ENCODE measurements around the gene COLQ.
"Not testable (repeated sequence)": the region's sequence is repeated elsewhere in the genome, so short reads cannot be mapped to it uniquely, and the experiment has no call there.

Gene COLQ

GRCh38 chr3:15427182-15427880, 94.2 kb downstream of the COLQ start, which contains the start of the genes EAF1 and METTL6:
TSS of gene EAF1 (plus strand) at chr3:15427598. CDS start at chr3:15427780, 182 bp downstream.
TSS of gene METTL6 (minus strand) at chr3:15427544. CDS start at chr3:15426511, 1,033 bp downstream.
- peak; percentile 75 for DNase-seq (ENCODE audit: low read depth)

- DNase-seq (ENCODE audit: low read depth), result no peak
These were observed 94.9 kb downstream of the COLQ start for GRCh38 chr3:15426579-15427118.

DNA sequence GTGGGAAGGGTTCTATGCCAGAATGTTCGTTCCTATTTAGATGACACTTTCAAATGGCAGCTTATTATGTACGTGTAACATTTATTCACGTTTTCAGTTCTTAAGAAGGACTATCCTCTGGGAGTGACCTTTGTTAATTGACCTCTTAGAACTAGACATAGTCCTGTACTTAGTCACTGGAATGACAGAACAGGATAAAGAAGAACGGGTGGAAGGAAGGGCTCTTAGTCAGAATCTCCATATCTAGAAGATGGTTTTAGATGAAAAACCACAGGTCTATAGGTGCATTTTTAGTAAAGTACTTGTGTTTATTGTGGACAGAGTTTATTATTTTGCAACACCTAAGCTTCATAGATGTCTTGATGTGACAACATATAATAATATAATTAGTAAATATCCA, 100.6 kb downstream of the COLQ start:
- DNase-seq (ENCODE audit: low read depth), result no peak

DNA sequence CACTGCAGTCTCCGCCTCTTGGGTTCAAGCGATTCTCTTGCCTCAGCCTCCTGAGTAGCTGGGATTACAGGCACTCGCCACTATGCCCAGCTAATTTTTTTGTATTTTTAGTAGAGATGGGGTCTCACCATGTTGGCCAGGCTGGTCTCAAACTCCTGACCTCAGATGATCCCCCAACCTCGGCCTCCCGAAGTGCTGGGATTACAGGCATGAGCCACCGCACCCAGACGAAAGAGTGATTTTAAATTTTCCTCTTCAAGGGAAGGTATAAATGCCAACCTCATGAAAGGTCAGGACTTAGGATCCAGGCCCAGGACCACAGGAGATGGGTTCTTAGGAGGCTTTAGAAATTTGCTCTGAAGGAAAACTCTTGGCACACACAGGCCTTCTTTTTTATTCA, 110.5 kb downstream of the COLQ start:
- DNase-seq (ENCODE audit: low read depth), result not testable (repeated sequence)

DNA sequence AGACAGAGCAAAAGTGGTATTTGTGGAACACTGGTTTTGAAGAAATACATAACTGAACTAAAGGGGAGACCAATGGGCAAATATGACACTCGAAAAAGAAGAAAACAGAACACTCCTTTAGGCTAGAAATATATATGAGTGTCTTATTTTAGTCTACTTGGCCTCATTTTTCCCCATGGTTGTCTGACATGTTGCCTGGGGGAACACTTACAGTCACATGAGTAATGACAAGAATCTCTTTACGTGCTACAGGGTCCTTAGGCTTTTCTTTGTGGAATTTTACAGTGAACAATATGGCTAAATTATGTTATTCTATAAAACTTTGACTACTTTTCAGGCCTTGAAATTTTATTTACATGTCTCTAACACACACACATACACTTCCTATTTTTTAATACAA, 111.7 kb downstream of the COLQ start:
- no peak for DNase-seq (ENCODE audit: low read depth)

GRCh38 chr3:15409239-15409638, 112.3 kb downstream of the COLQ start:
- no peak for DNase-seq (ENCODE audit: low read depth)

DNA sequence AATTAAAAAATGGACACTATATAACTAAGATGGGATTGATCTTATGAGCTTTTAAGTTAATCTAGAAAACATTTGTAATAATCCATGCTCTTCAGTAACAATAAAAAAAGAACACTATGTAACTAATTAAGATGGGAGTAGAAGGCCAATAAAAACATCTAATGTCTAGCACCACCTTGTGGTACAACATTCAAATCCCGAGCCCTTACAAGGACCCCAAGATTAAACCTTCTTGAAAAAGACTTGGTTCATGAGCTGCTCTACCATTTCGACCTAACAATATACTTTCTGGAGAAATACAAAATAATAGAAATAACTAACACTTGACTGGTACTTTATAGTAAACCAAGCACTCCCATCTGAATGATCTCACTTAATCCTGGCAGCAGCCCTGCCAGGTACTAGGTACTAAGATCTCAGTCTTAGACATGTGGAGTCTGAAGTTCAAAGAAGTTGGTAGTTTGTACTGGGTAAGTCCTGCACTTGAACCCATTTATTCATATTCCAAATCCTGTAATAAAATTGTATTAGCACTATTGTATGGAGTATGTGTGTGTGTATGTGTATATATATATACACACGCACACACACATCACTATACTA, 116.0 kb downstream of the COLQ start:
- DNase-seq (ENCODE audit: low read depth), result no peak

DNA sequence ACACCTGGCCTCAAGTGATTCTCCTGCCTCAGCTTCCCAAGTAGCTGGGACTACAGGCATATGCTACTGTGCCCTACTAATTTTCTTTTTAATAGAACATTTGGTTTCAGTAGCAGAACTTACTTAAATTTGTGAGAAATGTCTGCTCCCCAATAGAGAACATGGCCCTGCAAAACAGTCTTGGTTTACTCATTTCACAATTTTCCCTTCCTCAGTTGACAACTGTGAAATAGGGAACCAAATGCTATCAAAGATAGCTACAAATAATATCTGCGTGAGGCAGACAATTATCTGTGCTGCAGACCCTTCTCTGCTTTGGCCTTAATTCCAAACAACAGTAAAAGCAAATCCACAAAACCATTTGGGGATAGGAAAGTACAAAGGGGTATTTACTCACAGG, 116.7 kb downstream of the COLQ start:
- DNase-seq (ENCODE audit: low read depth), result no peak

DNA sequence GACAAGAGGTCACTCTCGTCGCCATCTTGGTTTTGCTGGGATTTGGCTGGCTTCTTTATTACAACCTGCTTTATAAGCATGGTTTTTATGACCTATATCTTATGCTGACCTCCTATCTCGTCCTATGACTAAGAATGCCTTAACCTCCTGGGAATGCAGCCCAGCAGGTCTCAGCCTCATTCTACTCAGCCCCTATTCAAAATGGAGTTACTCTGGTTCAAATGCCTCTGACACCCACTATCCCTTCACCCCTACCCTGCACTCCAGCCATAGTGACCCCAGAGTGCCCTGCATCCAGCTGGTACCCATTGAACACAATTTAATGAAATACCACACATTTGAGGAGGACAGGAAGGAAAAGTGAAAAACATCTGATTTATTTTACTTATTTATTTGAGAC, 117.5 kb downstream of the COLQ start:
- no peak for DNase-seq (ENCODE audit: low read depth)

GRCh38 chr3:15403495-15403894, 118.0 kb downstream of the COLQ start:
- no peak for DNase-seq (ENCODE audit: low read depth)

DNA sequence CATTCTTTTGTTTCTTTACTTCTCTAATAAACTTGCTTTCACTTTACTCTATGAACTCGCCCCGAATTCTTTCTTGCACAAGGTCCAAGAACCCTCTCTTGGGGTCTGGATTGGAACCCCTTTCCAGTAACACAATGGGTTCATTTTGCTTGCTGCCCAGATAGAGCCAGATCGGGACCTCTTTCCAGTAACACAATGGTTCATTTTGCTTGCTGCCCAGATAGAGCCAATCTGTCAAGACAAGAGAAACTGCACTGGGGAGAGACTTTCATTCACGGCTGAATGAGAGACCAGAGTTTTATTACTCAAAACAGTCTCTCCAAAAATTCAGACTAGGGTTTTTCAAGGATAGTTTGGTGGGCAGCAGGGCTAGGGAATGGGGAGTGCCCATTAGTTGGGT, 119.6 kb downstream of the COLQ start:
- no peak for DNase-seq (ENCODE audit: low read depth)
